Inflammatory macrophage treated with lipopolysaccharide for 1 hour (primary cell): ENCODE measurements around the gene PTGER3.
A peak's percentile ranks its signal among the peaks of the same experiment; 100 is the strongest.

Source experiments
- DNase-seq, 2 donors: peaks; one replicate each; pipeline ENCODE4 v3.0.0-alpha.2; 2020 to 2022

PTGER3 gene

GRCh38 chr1:71047635-71048607, at the start of gene PTGER3:
PTGER3 (minus strand) TSS chr1:71047816; CDS start chr1:71047577, 239 bp downstream.
- peak; percentile 23 to 24 for DNase-seq

- no peak for DNase-seq
Measured at GRCh38 chr1:71094913-71095312, 47.3 kb upstream of the PTGER3 start.

GRCh38 chr1:71093938-71094337, 46.3 kb upstream of the PTGER3 start:
- DNase-seq = no peak

GRCh38 chr1:71089536-71090270, 42.1 kb upstream of the PTGER3 start:
- DNase-seq = no peak

GRCh38 chr1:71088645-71089287, 41.1 kb upstream of the PTGER3 start:
- no peak for DNase-seq

- DNase-seq = no peak
Measured at GRCh38 chr1:71087713-71088112, 40.1 kb upstream of the PTGER3 start.

- DNase-seq = no peak
Measured at GRCh38 chr1:71087060-71087459, 39.4 kb upstream of the PTGER3 start.

- no peak for DNase-seq
Measured at GRCh38 chr1:71086331-71086730, 38.7 kb upstream of the PTGER3 start.

GRCh38 chr1:71083271-71083670, 35.7 kb upstream of the PTGER3 start:
- DNase-seq = no peak

GRCh38 chr1:71081697-71082080, 34.1 kb upstream of the PTGER3 start:
- no peak for DNase-seq

- DNase-seq = peak; percentile 92 to 94
Measured at GRCh38 chr1:71080739-71081696, 33.4 kb upstream of the PTGER3 start, which contains the start of gene ZRANB2. ZRANB2 (minus strand) TSS chr1:71081035; CDS start chr1:71080995, 40 bp downstream.

GRCh38 chr1:71080230-71080738, 32.7 kb upstream of the PTGER3 start:
- peak; percentile 3 to 10 for DNase-seq

GRCh38 chr1:71074681-71075080, 27.1 kb upstream of the PTGER3 start:
- no peak for DNase-seq

- DNase-seq = no peak
Measured at GRCh38 chr1:71072273-71072672, 24.7 kb upstream of the PTGER3 start.

- DNase-seq = no peak
Measured at GRCh38 chr1:71071720-71072119, 24.1 kb upstream of the PTGER3 start.

GRCh38 chr1:71068325-71069240, 21.0 kb upstream of the PTGER3 start:
- no peak for DNase-seq

GRCh38 chr1:71054791-71055190, 7.2 kb upstream of the PTGER3 start:
- DNase-seq = no peak

- no peak for DNase-seq
Measured at GRCh38 chr1:71054281-71054731, 6.7 kb upstream of the PTGER3 start.

GRCh38 chr1:71053758-71054157, 6.1 kb upstream of the PTGER3 start:
- DNase-seq = no peak

GRCh38 chr1:71053146-71053545, 5.5 kb upstream of the PTGER3 start:
- no peak for DNase-seq
